Measurements from ENCODE around the gene SPACA6.

SPACA6 gene

DNA sequence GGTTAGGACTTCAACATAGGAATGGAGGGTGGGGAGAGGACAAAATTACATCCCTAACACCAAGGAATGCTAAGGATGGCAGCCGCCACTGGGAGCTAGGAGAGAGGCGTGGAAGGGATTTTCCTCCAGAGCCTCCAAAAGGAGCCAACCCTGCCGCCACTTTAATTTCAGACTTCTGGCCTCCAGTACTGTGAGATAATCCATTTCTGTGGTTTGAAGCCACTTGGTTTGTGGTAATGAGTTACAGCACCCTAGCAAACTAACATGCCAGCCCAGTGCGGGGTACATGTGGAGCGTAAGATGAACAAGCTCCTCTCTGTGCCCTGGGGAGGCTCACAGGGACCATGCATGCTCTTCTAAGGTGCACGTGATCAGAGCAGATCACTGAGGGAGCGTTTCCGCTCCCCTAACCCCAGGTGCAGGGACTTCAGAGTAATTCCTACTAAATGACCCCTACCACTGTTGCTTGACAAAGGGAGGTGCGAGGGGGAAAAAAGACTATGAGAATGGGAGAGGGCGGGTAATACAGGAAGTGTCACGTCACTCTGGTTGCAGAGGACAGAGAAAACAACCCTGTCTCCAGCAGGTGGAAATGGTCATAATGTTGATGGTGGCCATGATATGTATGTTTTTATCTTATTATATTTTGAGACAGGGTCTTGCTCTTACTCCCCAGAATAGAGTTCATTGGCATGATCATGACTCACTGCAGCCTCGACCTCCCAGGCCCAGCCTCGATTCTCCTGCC, 46.5 kb downstream of the SPACA6 start:
- no peak overlapping the region for H3K27ac ChIP-seq
- TF ChIP-seq, protein P1, sequence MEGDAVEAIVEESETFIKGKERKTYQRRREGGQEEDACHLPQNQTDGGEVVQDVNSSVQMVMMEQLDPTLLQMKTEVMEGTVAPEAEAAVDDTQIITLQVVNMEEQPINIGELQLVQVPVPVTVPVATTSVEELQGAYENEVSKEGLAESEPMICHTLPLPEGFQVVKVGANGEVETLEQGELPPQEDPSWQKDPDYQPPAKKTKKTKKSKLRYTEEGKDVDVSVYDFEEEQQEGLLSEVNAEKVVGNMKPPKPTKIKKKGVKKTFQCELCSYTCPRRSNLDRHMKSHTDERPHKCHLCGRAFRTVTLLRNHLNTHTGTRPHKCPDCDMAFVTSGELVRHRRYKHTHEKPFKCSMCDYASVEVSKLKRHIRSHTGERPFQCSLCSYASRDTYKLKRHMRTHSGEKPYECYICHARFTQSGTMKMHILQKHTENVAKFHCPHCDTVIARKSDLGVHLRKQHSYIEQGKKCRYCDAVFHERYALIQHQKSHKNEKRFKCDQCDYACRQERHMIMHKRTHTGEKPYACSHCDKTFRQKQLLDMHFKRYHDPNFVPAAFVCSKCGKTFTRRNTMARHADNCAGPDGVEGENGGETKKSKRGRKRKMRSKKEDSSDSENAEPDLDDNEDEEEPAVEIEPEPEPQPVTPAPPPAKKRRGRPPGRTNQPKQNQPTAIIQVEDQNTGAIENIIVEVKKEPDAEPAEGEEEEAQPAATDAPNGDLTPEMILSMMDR (IDR thresholded peaks at IDR 0.05) = no peak
- no peak for TF ChIP-seq ZFX (IDR thresholded peaks at IDR 0.05; ENCODE audit: borderline replicate concordance)

- TF ChIP-seq, protein P1 (IDR thresholded peaks at IDR 0.05) = no peak
- TF ChIP-seq ZFX (IDR thresholded peaks at IDR 0.05; ENCODE audit: borderline replicate concordance) = no peak
- no peak overlapping the region for H3K27ac ChIP-seq
Measured at GRCh38 chr19:51740356-51740755, 47.2 kb downstream of the SPACA6 start.

DNA sequence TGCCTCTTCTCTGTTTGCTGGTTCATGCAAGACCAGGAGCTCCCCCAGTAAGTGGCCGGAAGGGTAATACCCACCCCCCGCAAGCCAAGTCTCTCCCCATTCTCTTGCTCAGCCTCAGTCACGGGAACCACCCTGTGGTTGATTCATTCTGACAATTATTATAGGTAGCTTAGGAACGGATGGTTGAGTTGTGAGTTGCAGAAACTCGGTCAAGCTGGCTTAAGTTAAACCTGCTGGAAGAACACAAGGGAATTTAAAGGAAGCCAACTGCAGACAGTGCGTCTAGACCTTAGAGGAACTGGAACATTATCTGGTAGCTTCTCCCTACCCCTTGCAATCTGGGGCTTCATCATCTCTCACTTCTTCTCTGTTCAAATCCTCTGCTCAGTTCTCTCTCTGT, 49.7 kb downstream of the SPACA6 start:
- no peak overlapping the region for H3K27ac ChIP-seq
- no peak for TF ChIP-seq ZFX (IDR thresholded peaks at IDR 0.05; ENCODE audit: borderline replicate concordance)
- TF ChIP-seq, protein P1 (IDR thresholded peaks at IDR 0.05) = no peak

DNA sequence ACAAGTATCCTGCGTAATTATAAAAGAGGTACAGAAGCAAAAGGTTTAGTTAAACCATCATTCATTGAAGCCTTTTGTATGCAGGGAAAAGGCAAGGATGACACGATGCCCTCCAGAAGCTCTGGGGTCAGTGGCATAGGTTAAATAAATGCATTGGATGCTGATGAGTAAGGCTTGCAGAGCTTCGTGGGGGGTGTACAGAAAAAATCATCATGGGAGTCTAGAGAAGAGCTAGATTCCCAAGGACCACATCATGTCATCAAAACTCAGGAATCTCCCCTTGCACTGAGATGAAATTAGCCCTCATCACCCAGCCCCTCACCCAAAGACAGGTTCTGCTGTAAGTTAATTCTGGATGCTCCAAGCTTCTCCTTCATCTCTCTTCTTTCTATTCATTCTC, 50.3 kb downstream of the SPACA6 start:
- H3K27ac ChIP-seq = no peak overlapping the region
- TF ChIP-seq, protein P1 (IDR thresholded peaks at IDR 0.05) = no peak
- no peak for TF ChIP-seq ZFX (IDR thresholded peaks at IDR 0.05; ENCODE audit: borderline replicate concordance)

- H3K27ac ChIP-seq = no peak overlapping the region
Measured at GRCh38 chr19:51746731-51747130, 53.6 kb downstream of the SPACA6 start.

GRCh38 chr19:51749979-51750378, 56.8 kb downstream of the SPACA6 start:
- H3K27ac ChIP-seq = no peak overlapping the region
- no peak for TF ChIP-seq ZFX (IDR thresholded peaks at IDR 0.05; ENCODE audit: borderline replicate concordance)
- TF ChIP-seq, protein P1 (IDR thresholded peaks at IDR 0.05) = no peak

More at GRCh38 chr19:51746731-51747130, 53.6 kb downstream of the SPACA6 start:
- TF ChIP-seq ZFX (IDR thresholded peaks at IDR 0.05; ENCODE audit: borderline replicate concordance) = no peak
- TF ChIP-seq, protein P1 (IDR thresholded peaks at IDR 0.05) = no peak

GRCh38 chr19:51750400-51751094, 57.4 kb downstream of the SPACA6 start:
- TF ChIP-seq, protein P1 (IDR thresholded peaks at IDR 0.05) = no peak
- no peak for TF ChIP-seq ZFX (IDR thresholded peaks at IDR 0.05; ENCODE audit: borderline replicate concordance)
- no peak overlapping the region for H3K27ac ChIP-seq
